HepG2 (cell line): ENCODE results near the gene EYA2. TPM values are rescaled to one million over a fixed set of nuclear protein-coding genes. Genes with fewer than 3 reads are reported as not detected.
A peak's percentile ranks its signal among the peaks of the same experiment; 100 is the strongest.

Experiments used
- ATAC-seq: fragments of 200-7000 bp; cut with Tn5 transposase; 3 replicates; pipeline ENCODE4 v1.9.1; 2020; ENCODE audit warnings: mild to moderate bottlenecking, moderate library complexity
- BruUV-seq: library from RNA; stranded (reverse); fragments of 400-500 nt; replicated peaks from 2 replicates; lab custom pipeline; 2021; lab: Mats Ljungman, UMichigan
- CTCF ChIA-PET: fragments of 300-600 bp; formaldehyde crosslinking; extraction: SDS; loops from one replicate; lab custom pipeline; 2021; ENCODE audit warnings: low total read pairs, inconsistent platforms, low intra/inter-chr PET ratio; lab: Yijun Ruan, JAX
- POLR2A ChIA-PET: fragments of 350-600 bp; sonication (Branson Sonifier 250); formaldehyde crosslinking; loops from one replicate; lab custom pipeline; 2020; ENCODE audit warnings: antibody characterized with exemption, inconsistent platforms; lab: Yijun Ruan, JAX
- DNase-seq: peaks from one replicate; pipeline ENCODE4 v3.0.0-alpha.2; 2015; ENCODE audit warnings: low spot score
- FAIRE-seq: peaks from 3 replicates; lab custom pipeline; 2011; peaks lifted over from hg19 to GRCh38; lab: Jason Lieb, UNC
- H2AFZ ChIP-seq: one replicate; pipeline ENCODE4 v1.6.1; 2011; ENCODE audit warnings: low read length, inconsistent platforms
- H3K27ac ChIP-seq: fragments of 300-600 bp; 3 replicates; pipeline ENCODE4 v1.8.0; 2011; ENCODE audit warnings: mixed run types, mild to moderate bottlenecking, mixed read lengths, low read length, inconsistent platforms; ENCODE audit not compliant: insufficient read depth; ENCODE audit errors: extremely low read length
- H3K27me3 ChIP-seq, 2 experiments: fragments of 200-600 bp in 1 of 2; 2 replicates in 1 of 2; 3 replicates in 1 of 2; pipeline versions ENCODE4 v1.6.0 to v1.8.0; 2011; ENCODE audit warnings: low read length in 2 of 2, mild to moderate bottlenecking in 2 of 2, moderate library complexity in 2 of 2, inconsistent platforms in 1 of 2; ENCODE audit not compliant: insufficient read depth in 2 of 2, control insufficient read depth in 1 of 2
- H3K36me3 ChIP-seq, 2 experiments: fragments of 200-600 bp in 1 of 2; replicated peaks in 1 of 2; 2 replicates in 1 of 2; 3 replicates in 1 of 2; pipeline versions ENCODE4 v1.5.1 to v1.8.0; 2011; ENCODE audit warnings: low read length in 2 of 2, inconsistent platforms in 1 of 2; ENCODE audit not compliant: insufficient read depth in 2 of 2, control insufficient read depth in 1 of 2
- H3K4me1 ChIP-seq: 2 replicates; pipeline ENCODE4 v1.5.1; 2012; ENCODE audit warnings: low read length, inconsistent platforms; ENCODE audit not compliant: insufficient read depth
- H3K4me2 ChIP-seq: 2 replicates; pipeline ENCODE4 v1.6.0; 2011; ENCODE audit warnings: low read depth, low read length, inconsistent platforms
- H3K4me3 ChIP-seq, 3 experiments: fragments of 200-600 bp in 1 of 3; sonication (generic), shearing (Covaris generic) in 1 of 3; replicated peaks in 1 of 3; 2 replicates each; pipeline ENCODE4 v1.5.1; 2011 to 2016; ENCODE audit warnings: low read length in 3 of 3, inconsistent platforms in 2 of 3, low read depth in 2 of 3, mild to moderate bottlenecking in 2 of 3, control low read depth in 1 of 3, mixed read lengths in 1 of 3; ENCODE audit not compliant: insufficient read depth in 1 of 3
- H3K79me2 ChIP-seq: one replicate; pipeline ENCODE4 v1.6.1; 2011; ENCODE audit warnings: low read length, inconsistent platforms; ENCODE audit not compliant: insufficient read depth
- H3K9ac ChIP-seq: 2 replicates; pipeline ENCODE4 v1.6.0; 2011; ENCODE audit warnings: mild to moderate bottlenecking, low read depth, low read length, inconsistent platforms; ENCODE audit not compliant: insufficient read depth
- H3K9me3 ChIP-seq: 2 replicates; pipeline ENCODE4 v1.5.1; 2012; ENCODE audit warnings: mild to moderate bottlenecking, low read length
- H4K20me1 ChIP-seq: 2 replicates; pipeline ENCODE4 v1.6.0; 2011; ENCODE audit warnings: inconsistent platforms, mild to moderate bottlenecking, low read length, moderate library complexity; ENCODE audit not compliant: insufficient read depth
- BRCA1 ChIP-seq: sonication (generic); formaldehyde crosslinking; IDR thresholded peaks from 2 replicates; pipeline ENCODE4 v1.4.0; 2020; ENCODE audit warnings: missing genetic modification reagents
- CBX5 ChIP-seq: sonication (generic); formaldehyde crosslinking; IDR thresholded peaks from 2 replicates; pipeline ENCODE4 v1.4.0; 2020; ENCODE audit warnings: missing genetic modification reagents, borderline replicate concordance
- DMAP1 ChIP-seq: IDR thresholded peaks from 2 replicates; pipeline ENCODE4 v1.6.1; 2016
- SIX1 ChIP-seq: sonication (generic); formaldehyde crosslinking; IDR thresholded peaks from 2 replicates; pipeline ENCODE4 v1.4.0; 2020; ENCODE audit warnings: missing genetic modification reagents, borderline replicate concordance
- SKI ChIP-seq: fragments of 450-650 bp; IDR thresholded peaks from one replicate; pipeline ENCODE4 v1.6.1; 2018; ENCODE audit warnings: mild to moderate bottlenecking; ENCODE audit not compliant: partially characterized antibody
- ZC3H13 ChIP-seq: sonication (generic); formaldehyde crosslinking; IDR thresholded peaks from 2 replicates; pipeline ENCODE4 v1.8.1; 2023; ENCODE audit warnings: mild to moderate bottlenecking, missing genetic modification reagents, moderate library complexity
- ZC3H4 ChIP-seq: sonication (generic); formaldehyde crosslinking; IDR thresholded peaks from 2 replicates; pipeline ENCODE4 v1.4.0; 2020; ENCODE audit warnings: missing genetic modification reagents, borderline replicate concordance
- ZNF552 ChIP-seq: sonication (generic); formaldehyde crosslinking; IDR thresholded peaks from 2 replicates; pipeline ENCODE4 v1.9.0; 2022; ENCODE audit warnings: missing genetic modification reagents, mild to moderate bottlenecking, borderline replicate concordance
- ZNF629 ChIP-seq: sonication (generic); formaldehyde crosslinking; conservative IDR thresholded peaks from 2 replicates; pipeline ENCODE4 v1.5.0; 2020; ENCODE audit warnings: missing genetic modification reagents
- ZNF780A ChIP-seq: sonication (generic); formaldehyde crosslinking; IDR thresholded peaks from 2 replicates; pipeline ENCODE4 v1.8.0; 2022; ENCODE audit warnings: mild to moderate bottlenecking, missing genetic modification reagents, moderate library complexity
- WGBS: methylation state at CpG from one replicate; pipeline ENCODE4 v1.1.6; 2017; ENCODE audit warnings: low lambda C conversion rate; 5-methylcytosine and 5-hydroxymethylcytosine counted together
- in situ Hi-C: cut with HindIII; loops from 2 replicates; pipeline ENCODE4 v1.10.0; 2017; ENCODE audit warnings: low pct_unique_long_range_greater_than_20kb; ENCODE audit not compliant: extremely low pct_ligation_motif_present
- intact Hi-C: fragments of 100-400 bp; cut with micrococcal nuclease; formaldehyde crosslinking; loops from one replicate; pipeline ENCODE4 v1.10.0; 2022; ENCODE audit not compliant: unreplicated experiment
- polyA plus RNA-seq, 8 experiments: library from polyadenylated mRNA; depleted of rRNA in 3 of 8; stranded (reverse) in 7 of 8; unstranded in 1 of 8; fragments of >200 nt; fragmentation: Illumina TruSeq in 4 of 8; extraction: Trizol in 4 of 8; gene quantifications; 2 replicates each; pipeline versions ENCODE4 v1.2.1 to v1.2.3, GENCODE V29; 2011 to 2016; ENCODE audit warnings: low read depth in 4 of 8, missing spikeins in 1 of 8, mixed read lengths in 1 of 8; ENCODE audit not compliant: insufficient read depth in 1 of 8
- total RNA-seq, 5 experiments: library from RNA; depleted of rRNA; stranded (reverse); fragments of >200 nt; fragmentation: Illumina TruSeq; extraction: Trizol; gene quantifications; 2 replicates each; pipeline ENCODE4 v1.2.3, GENCODE V29; 2016; ENCODE audit warnings: low read depth in 1 of 5
- TF ChIP-seq, protein P1 (sequence below): sonication (generic); formaldehyde crosslinking; IDR thresholded peaks from 2 replicates; pipeline ENCODE4 v1.4.0; 2020; ENCODE audit warnings: missing genetic modification reagents
- TF ChIP-seq, protein P2 (sequence below): sonication (generic); formaldehyde crosslinking; IDR thresholded peaks from 2 replicates; pipeline ENCODE4 v1.4.0; 2020; ENCODE audit warnings: missing genetic modification reagents
- TF ChIP-seq, protein P3 (sequence below): sonication (generic); formaldehyde crosslinking; IDR thresholded peaks from 2 replicates; pipeline ENCODE4 v1.8.0; 2022; ENCODE audit warnings: mild to moderate bottlenecking, missing genetic modification reagents; ENCODE audit not compliant: insufficient replicate concordance
- TF ChIP-seq, protein P4 (sequence below): IDR thresholded peaks from 2 replicates; pipeline ENCODE4 v1.6.1; 2018; ENCODE audit warnings: missing genetic modification reagents, mild to moderate bottlenecking, missing compliant biosample characterization

EYA2 gene
- total and polyA plus RNA-seq, 2 of the 13 experiments (the other 11 are each of a cell fraction or from before 2014, with no cell fraction given) = not detected

DNA sequence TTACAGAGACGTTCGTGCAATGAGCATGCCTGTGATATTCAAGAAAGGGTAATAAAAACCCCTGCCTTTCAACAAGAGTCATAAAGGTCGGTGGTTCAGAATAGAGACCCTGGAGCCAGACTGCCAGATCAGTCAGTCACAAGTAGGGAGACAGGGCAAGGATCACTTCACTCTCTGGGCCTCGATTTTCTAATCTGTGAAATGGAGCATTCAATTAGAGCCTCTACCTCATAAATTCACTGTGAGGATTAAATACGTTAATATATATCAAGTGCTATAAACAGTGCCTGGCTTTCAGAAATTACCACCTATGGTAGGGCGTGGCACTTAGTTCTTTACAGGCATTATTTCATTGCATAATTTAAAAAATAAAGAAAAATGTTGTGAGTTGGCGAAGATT lies 43.7 kb upstream of the EYA2 start:
- FAIRE-seq (no peak), ATAC-seq (no peak), DNase-seq (no peak)
- no peaks in the 10 kb centered on the region for H3K9me3 ChIP-seq
- no peaks in the 10 kb centered on the region for H3K79me2 ChIP-seq
- CTCF ChIA-PET = no interaction called here
- no peak overlapping the region for H3K27ac ChIP-seq
- H3K27me3 ChIP-seq = peaks cover 2 to 39% of the 10 kb centered on the region in 2 experiments; a peak in 4 of 5 replicates
- POLR2A ChIA-PET = no interaction called here
- no TSS peak for BruUV-seq
- in situ Hi-C loops (no loop called here), intact Hi-C loops (no loop called here)
- no peak overlapping the region for H2AFZ ChIP-seq
- H3K9ac ChIP-seq = no peak overlapping the region
- H4K20me1 ChIP-seq = no peaks in the 10 kb centered on the region
- no peak overlapping the region for H3K4me3 ChIP-seq
- no peaks in the 10 kb centered on the region for H3K36me3 ChIP-seq
- H3K4me1 ChIP-seq = no peaks in the 10 kb centered on the region
- 14% methylated on average over 7 of the region's 7 CpGs for WGBS
- H3K4me2 ChIP-seq = no peak overlapping the region
- TF ChIP-seq SIX1 (no peak), ZNF629 (CRISPR knock-in tag) (peak; percentile 79)

DNA sequence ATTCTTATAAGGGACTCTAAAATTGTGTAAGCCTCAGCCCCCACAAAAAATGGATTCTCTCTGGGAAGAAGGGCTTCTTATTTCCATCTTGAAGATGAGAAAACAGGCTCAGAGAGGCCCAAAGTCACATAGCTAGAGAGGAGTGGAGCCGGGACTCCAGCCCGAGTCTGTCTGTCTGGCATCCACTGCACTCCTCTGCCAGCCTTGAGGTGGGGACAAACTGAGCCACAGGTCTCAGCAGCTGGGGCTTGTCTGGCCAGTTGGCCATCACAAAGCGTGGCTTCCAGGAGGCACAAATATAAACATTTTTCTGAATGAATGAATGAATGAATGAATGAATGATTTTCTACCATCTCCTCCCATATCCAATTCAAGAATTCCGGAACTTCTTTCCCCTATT lies 42.9 kb upstream of the EYA2 start:
- 11% methylated on average over 4 of the region's 4 CpGs for WGBS
- DNase-seq = no peak
- CTCF ChIA-PET = no interaction called here
- in situ Hi-C loops = no loop called here
- H3K9ac ChIP-seq = no peak overlapping the region
- no peaks in the 10 kb centered on the region for H3K79me2 ChIP-seq
- FAIRE-seq = no peak
- no peak overlapping the region for H3K4me3 ChIP-seq
- H3K9me3 ChIP-seq = no peaks in the 10 kb centered on the region
- POLR2A ChIA-PET = no interaction called here
- no peaks in the 10 kb centered on the region for H3K36me3 ChIP-seq
- no TSS peak for BruUV-seq
- no peaks in the 10 kb centered on the region for H3K4me1 ChIP-seq
- peaks cover 2 to 42% of the 10 kb centered on the region in 2 experiments; a peak in 4 of 5 replicates for H3K27me3 ChIP-seq
- intact Hi-C loops = no loop called here
- H2AFZ ChIP-seq = no peak overlapping the region
- H4K20me1 ChIP-seq = no peaks in the 10 kb centered on the region
- no peak overlapping the region for H3K4me2 ChIP-seq
- H3K27ac ChIP-seq = no peak overlapping the region
- no peak; the same call in 2 of the 3 replicates for ATAC-seq
- TF ChIP-seq BRCA1 (no peak), ZC3H13 (CRISPR knock-in tag) (no peak), CBX5 (CRISPR knock-in tag) (no peak), ZC3H4 (CRISPR knock-in tag) (no peak), ZNF552 (CRISPR knock-in tag) (no peak), SKI (no peak), ZNF780A (CRISPR knock-in tag) (no peak), DMAP1 (CRISPR knock-in tag) (no peak)
- TF ChIP-seq, protein P1, sequence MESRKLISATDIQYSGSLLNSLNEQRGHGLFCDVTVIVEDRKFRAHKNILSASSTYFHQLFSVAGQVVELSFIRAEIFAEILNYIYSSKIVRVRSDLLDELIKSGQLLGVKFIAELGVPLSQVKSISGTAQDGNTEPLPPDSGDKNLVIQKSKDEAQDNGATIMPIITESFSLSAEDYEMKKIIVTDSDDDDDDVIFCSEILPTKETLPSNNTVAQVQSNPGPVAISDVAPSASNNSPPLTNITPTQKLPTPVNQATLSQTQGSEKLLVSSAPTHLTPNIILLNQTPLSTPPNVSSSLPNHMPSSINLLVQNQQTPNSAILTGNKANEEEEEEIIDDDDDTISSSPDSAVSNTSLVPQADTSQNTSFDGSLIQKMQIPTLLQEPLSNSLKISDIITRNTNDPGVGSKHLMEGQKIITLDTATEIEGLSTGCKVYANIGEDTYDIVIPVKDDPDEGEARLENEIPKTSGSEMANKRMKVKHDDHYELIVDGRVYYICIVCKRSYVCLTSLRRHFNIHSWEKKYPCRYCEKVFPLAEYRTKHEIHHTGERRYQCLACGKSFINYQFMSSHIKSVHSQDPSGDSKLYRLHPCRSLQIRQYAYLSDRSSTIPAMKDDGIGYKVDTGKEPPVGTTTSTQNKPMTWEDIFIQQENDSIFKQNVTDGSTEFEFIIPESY (CRISPR knock-in tag) = no peak
- TF ChIP-seq, protein P2, sequence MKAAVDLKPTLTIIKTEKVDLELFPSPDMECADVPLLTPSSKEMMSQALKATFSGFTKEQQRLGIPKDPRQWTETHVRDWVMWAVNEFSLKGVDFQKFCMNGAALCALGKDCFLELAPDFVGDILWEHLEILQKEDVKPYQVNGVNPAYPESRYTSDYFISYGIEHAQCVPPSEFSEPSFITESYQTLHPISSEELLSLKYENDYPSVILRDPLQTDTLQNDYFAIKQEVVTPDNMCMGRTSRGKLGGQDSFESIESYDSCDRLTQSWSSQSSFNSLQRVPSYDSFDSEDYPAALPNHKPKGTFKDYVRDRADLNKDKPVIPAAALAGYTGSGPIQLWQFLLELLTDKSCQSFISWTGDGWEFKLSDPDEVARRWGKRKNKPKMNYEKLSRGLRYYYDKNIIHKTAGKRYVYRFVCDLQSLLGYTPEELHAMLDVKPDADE (CRISPR knock-in tag) = no peak
- TF ChIP-seq, protein P3, sequence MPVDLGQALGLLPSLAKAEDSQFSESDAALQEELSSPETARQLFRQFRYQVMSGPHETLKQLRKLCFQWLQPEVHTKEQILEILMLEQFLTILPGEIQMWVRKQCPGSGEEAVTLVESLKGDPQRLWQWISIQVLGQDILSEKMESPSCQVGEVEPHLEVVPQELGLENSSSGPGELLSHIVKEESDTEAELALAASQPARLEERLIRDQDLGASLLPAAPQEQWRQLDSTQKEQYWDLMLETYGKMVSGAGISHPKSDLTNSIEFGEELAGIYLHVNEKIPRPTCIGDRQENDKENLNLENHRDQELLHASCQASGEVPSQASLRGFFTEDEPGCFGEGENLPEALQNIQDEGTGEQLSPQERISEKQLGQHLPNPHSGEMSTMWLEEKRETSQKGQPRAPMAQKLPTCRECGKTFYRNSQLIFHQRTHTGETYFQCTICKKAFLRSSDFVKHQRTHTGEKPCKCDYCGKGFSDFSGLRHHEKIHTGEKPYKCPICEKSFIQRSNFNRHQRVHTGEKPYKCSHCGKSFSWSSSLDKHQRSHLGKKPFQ (CRISPR knock-in tag) = no peak
- TF ChIP-seq, protein P4, sequence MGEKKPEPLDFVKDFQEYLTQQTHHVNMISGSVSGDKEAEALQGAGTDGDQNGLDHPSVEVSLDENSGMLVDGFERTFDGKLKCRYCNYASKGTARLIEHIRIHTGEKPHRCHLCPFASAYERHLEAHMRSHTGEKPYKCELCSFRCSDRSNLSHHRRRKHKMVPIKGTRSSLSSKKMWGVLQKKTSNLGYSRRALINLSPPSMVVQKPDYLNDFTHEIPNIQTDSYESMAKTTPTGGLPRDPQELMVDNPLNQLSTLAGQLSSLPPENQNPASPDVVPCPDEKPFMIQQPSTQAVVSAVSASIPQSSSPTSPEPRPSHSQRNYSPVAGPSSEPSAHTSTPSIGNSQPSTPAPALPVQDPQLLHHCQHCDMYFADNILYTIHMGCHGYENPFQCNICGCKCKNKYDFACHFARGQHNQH (CRISPR knock-in tag) = no peak
